H9 (cell line): ENCODE data around the gene STAU1. TPM values are rescaled to one million over a fixed set of nuclear protein-coding genes. Genes with fewer than 3 reads are reported as not detected.
A peak's percentile ranks its signal among the peaks of the same experiment; 100 is the strongest.

Source experiments
- DNase-seq: peaks from one replicate; pipeline ENCODE4 v3.0.0-alpha.2; 2017
- H2AFZ ChIP-seq: one replicate; pipeline ENCODE4 v1.6.1; 2013; ENCODE audit warnings: mild to moderate bottlenecking, low read length, control low read depth, moderate library complexity
- H2AK5ac ChIP-seq: 2 replicates; pipeline ENCODE4 v1.6.1; 2013; ENCODE audit warnings: low read length, control low read depth, mixed read lengths; ENCODE audit not compliant: insufficient read length
- H2BK120ac ChIP-seq: one replicate; pipeline ENCODE4 v1.6.1; 2013; ENCODE audit warnings: low read depth, mild to moderate bottlenecking, low read length, control low read depth, inconsistent platforms; ENCODE audit not compliant: poor library complexity, severe bottlenecking
- H2BK12ac ChIP-seq: 2 replicates; pipeline ENCODE4 v1.6.1; 2013; ENCODE audit warnings: low read length, control low read depth, mixed read lengths, low read depth; ENCODE audit not compliant: insufficient read length
- H2BK15ac ChIP-seq: 2 replicates; pipeline ENCODE4 v1.6.1; 2013; ENCODE audit warnings: low read depth, low read length, control low read depth
- H2BK20ac ChIP-seq: one replicate; pipeline ENCODE4 v1.6.1; 2013; ENCODE audit warnings: low read depth, mild to moderate bottlenecking, low read length, control low read depth, inconsistent platforms; ENCODE audit not compliant: poor library complexity, severe bottlenecking
- H2BK5ac ChIP-seq: 2 replicates; pipeline ENCODE4 v1.6.1; 2013; ENCODE audit warnings: low read length, control low read depth, mixed read lengths; ENCODE audit not compliant: insufficient read length
- H3K14ac ChIP-seq: 2 replicates; pipeline ENCODE4 v1.6.1; 2013; ENCODE audit warnings: low read length, control low read depth; ENCODE audit not compliant: insufficient read depth
- H3K18ac ChIP-seq: 2 replicates; pipeline ENCODE4 v1.6.1; 2013; ENCODE audit warnings: low read depth, mild to moderate bottlenecking, mixed read lengths, low read length, control low read depth; ENCODE audit not compliant: insufficient read length
- H3K23ac ChIP-seq: 2 replicates; pipeline ENCODE4 v1.6.1; 2013; ENCODE audit warnings: low read length, control low read depth, mixed read lengths, low read depth; ENCODE audit not compliant: insufficient read length
- H3K23me2 ChIP-seq: 2 replicates; pipeline ENCODE4 v1.6.1; 2013; ENCODE audit warnings: low read depth, mild to moderate bottlenecking, mixed read lengths, low read length, control low read depth; ENCODE audit not compliant: insufficient read length, poor library complexity, severe bottlenecking
- H3K27ac ChIP-seq: 2 replicates; pipeline ENCODE4 v1.5.1; 2013; ENCODE audit warnings: low read length, control low read depth, mixed read lengths, low read depth; ENCODE audit not compliant: insufficient read length
- H3K27me3 ChIP-seq: 2 replicates; pipeline ENCODE4 v1.6.1; 2013; ENCODE audit warnings: low read length, control low read depth, inconsistent platforms; ENCODE audit not compliant: insufficient read depth
- H3K4ac ChIP-seq: 2 replicates; pipeline ENCODE4 v1.6.1; 2013; ENCODE audit warnings: low read depth, mild to moderate bottlenecking, control low read depth, inconsistent platforms, low read length, moderate library complexity
- H3K4me1 ChIP-seq: 2 replicates; pipeline ENCODE4 v1.6.1; 2013; ENCODE audit warnings: low read length, control low read depth, inconsistent platforms; ENCODE audit not compliant: insufficient read depth
- H3K4me2 ChIP-seq: 2 replicates; pipeline ENCODE4 v1.6.1; 2013; ENCODE audit warnings: low read length, control low read depth, mixed read lengths; ENCODE audit not compliant: insufficient read length, insufficient read depth
- H3K56ac ChIP-seq: 2 replicates; pipeline ENCODE4 v1.6.1; 2013; ENCODE audit warnings: low read depth, mild to moderate bottlenecking, mixed read lengths, low read length, control low read depth; ENCODE audit not compliant: insufficient read length
- H3K79me1 ChIP-seq: 2 replicates; pipeline ENCODE4 v1.6.1; 2013; ENCODE audit warnings: low read depth, mild to moderate bottlenecking, moderate library complexity, low read length, control low read depth, inconsistent platforms; ENCODE audit not compliant: insufficient read depth, poor library complexity, severe bottlenecking
- H3K79me2 ChIP-seq: 2 replicates; pipeline ENCODE4 v1.6.1; 2013; ENCODE audit warnings: low read length, control low read depth, inconsistent platforms; ENCODE audit not compliant: insufficient read depth
- H3K9ac ChIP-seq: 2 replicates; pipeline ENCODE4 v1.6.1; 2013; ENCODE audit warnings: low read length, control low read depth, mixed read lengths; ENCODE audit not compliant: insufficient read length; ENCODE audit errors: extremely low read depth
- H3K9me3 ChIP-seq: one replicate; pipeline ENCODE4 v1.6.1; 2013; ENCODE audit warnings: low read depth, low read length, inconsistent platforms; ENCODE audit not compliant: control insufficient read depth
- H3T11ph ChIP-seq: one replicate; pipeline ENCODE4 v1.6.1; 2013; ENCODE audit warnings: mild to moderate bottlenecking, low read length, control low read depth, inconsistent platforms
- H4K20me1 ChIP-seq: one replicate; pipeline ENCODE4 v1.6.1; 2013; ENCODE audit not compliant: control insufficient read depth, insufficient read length, insufficient read depth
- H4K5ac ChIP-seq: 2 replicates; pipeline ENCODE4 v1.6.1; 2013; ENCODE audit warnings: low read depth, mild to moderate bottlenecking, mixed read lengths, low read length, control low read depth; ENCODE audit not compliant: insufficient read length
- H4K8ac ChIP-seq: replicated peaks from 2 replicates; pipeline ENCODE4 v1.6.1; 2013; ENCODE audit warnings: low read length, control low read depth, mixed read lengths, low read depth; ENCODE audit not compliant: insufficient read length
- H4K91ac ChIP-seq: 2 replicates; pipeline ENCODE4 v1.6.1; 2013; ENCODE audit warnings: low read depth, mild to moderate bottlenecking, moderate library complexity, mixed read lengths, low read length, control low read depth; ENCODE audit not compliant: insufficient read length
- H3K27ac Mint-ChIP-seq, 3 experiments: 2 replicates in 2 of 3; 3 replicates in 1 of 3; pipeline ENCODE4 v1.8.0; 2020 to 2021; ENCODE audit warnings: mixed read lengths in 3 of 3, mild to moderate bottlenecking in 1 of 3, moderate library complexity in 1 of 3
- H3K27me3 Mint-ChIP-seq: 2 replicates; pipeline ENCODE4 v1.8.0; 2021; ENCODE audit warnings: low read depth, mild to moderate bottlenecking, moderate library complexity, mixed read lengths
- H3K36me3 Mint-ChIP-seq, 3 experiments: 2 replicates in 2 of 3; 3 replicates in 1 of 3; pipeline ENCODE4 v1.8.0; 2020 to 2021; ENCODE audit warnings: low read depth in 3 of 3, mixed read lengths in 3 of 3; ENCODE audit not compliant: insufficient read depth in 1 of 3
- H3K4me1 Mint-ChIP-seq, 2 experiments: 2 replicates each; pipeline ENCODE4 v1.8.0; 2020; ENCODE audit warnings: mixed read lengths in 2 of 2
- H3K4me3 Mint-ChIP-seq, 2 experiments: 2 replicates in 1 of 2; 3 replicates in 1 of 2; pipeline ENCODE4 v1.8.0; 2020 to 2021; ENCODE audit warnings: mild to moderate bottlenecking in 2 of 2, mixed read lengths in 2 of 2, moderate library complexity in 1 of 2
- H3K9me3 Mint-ChIP-seq, 2 experiments: 2 replicates in 1 of 2; 3 replicates in 1 of 2; pipeline ENCODE4 v1.8.0; 2020; ENCODE audit warnings: mild to moderate bottlenecking in 2 of 2, mixed read lengths in 2 of 2, moderate library complexity in 1 of 2
- WGBS: extraction: QIAGEN DNeasy Blood & Tissue Kit; methylation state at CpG from one replicate; pipeline ENCODE4 v1.1.7; 2013; ENCODE audit warnings: missing lambda C conversion rate, low lambda C conversion rate, mixed read lengths; ENCODE audit not compliant: insufficient read length; ENCODE audit errors: extremely low coverage; 5-methylcytosine and 5-hydroxymethylcytosine counted together
- total RNA-seq: library from RNA; stranded (reverse); gene quantifications from 2 replicates; pipeline ENCODE4 v1.2.1, GENCODE V29; 2021
- TF ChIP-seq, protein P1 (sequence below): fragments of 200-600 bp; sonication (generic); conservative IDR thresholded peaks from 3 replicates; pipeline ENCODE4 v1.8.0; 2021; ENCODE audit warnings: antibody characterized with exemption, mild to moderate bottlenecking

Gene STAU1
- total RNA-seq, 1 experiment from 2014 or later: 106 TPM

DNA sequence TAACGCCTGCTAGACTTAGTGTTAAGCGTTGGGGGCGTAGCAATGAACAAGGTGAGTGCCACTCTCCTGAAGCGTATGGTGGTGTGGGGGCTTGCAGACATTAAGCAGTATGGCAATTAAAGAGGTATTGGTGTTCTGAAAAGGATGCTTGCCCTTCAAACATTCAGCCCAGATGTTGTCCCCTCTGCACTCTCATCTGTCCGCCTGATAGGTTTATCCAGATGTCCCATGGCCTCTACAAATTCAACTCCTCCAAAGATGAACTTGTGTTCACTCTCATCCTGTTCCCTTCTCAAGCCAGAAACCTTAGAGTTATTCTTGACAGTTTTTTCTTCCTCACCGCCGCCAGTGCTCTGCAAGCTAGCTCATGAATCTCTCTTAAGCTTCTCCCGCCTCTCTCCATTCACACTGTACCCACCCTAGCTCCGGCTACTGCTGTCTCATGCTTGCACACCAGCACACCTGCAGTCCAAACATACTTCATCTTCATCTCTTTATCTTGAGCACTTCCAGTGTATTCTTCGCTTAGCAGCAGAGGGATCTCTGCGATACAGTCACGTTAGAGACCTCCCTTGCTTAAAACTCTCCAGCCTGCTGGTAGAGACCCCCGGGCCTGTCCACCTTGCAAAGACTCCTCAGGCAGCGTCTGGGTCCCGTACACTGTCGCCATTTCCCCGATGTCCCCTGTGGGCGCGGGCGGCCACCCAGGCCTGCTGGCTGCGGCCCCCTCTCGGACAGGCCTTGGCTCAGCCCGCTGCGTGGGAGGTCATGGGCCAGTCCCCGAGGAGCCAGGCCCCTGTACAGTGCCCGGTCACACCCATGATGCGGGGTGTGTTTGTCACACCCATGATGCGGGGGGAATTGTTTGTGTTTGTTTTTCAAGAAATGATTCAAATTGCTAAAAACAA, 32.0 kb upstream of the STAU1 start:
- no peaks in the 10 kb centered on the region for H3K9me3 ChIP-seq
- H3K4ac ChIP-seq: no peak overlapping the region
- no peak overlapping the region for H4K8ac ChIP-seq
- no peaks in the 10 kb centered on the region for H3K79me1 ChIP-seq
- no peak overlapping the region for H2AFZ ChIP-seq
- H3K9ac ChIP-seq: peak overlapping the region; percentile 84
- no peaks in the 10 kb centered on the region for H4K20me1 ChIP-seq
- H2BK5ac ChIP-seq: no peak overlapping the region
- no peaks in the 10 kb centered on the region; the same call in none of the 2 replicates for H3K27me3 Mint-ChIP-seq
- H3K36me3 Mint-ChIP-seq: peaks cover 29 to 42% (median 42%) of the 10 kb centered on the region in 3 experiments; a peak in 6 of 7 replicates
- H3K14ac ChIP-seq: no peak overlapping the region
- no peak overlapping the region for H3K56ac ChIP-seq
- H2BK12ac ChIP-seq: no peak overlapping the region
- H2BK20ac ChIP-seq: no peak overlapping the region
- TF ChIP-seq, protein P1, sequence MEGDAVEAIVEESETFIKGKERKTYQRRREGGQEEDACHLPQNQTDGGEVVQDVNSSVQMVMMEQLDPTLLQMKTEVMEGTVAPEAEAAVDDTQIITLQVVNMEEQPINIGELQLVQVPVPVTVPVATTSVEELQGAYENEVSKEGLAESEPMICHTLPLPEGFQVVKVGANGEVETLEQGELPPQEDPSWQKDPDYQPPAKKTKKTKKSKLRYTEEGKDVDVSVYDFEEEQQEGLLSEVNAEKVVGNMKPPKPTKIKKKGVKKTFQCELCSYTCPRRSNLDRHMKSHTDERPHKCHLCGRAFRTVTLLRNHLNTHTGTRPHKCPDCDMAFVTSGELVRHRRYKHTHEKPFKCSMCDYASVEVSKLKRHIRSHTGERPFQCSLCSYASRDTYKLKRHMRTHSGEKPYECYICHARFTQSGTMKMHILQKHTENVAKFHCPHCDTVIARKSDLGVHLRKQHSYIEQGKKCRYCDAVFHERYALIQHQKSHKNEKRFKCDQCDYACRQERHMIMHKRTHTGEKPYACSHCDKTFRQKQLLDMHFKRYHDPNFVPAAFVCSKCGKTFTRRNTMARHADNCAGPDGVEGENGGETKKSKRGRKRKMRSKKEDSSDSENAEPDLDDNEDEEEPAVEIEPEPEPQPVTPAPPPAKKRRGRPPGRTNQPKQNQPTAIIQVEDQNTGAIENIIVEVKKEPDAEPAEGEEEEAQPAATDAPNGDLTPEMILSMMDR: no peak
- peaks cover 7% of the 10 kb centered on the region; the same call in 1 of the 2 replicates for H3K79me2 ChIP-seq
- no peaks in the 10 kb centered on the region for H3K4me1 ChIP-seq
- no peak overlapping the region for H4K5ac ChIP-seq
- no CpG with 5 or more reads among the region's 28 CpGs for WGBS
- peak overlapping the region; percentile 94 to 97 for H3K4me3 Mint-ChIP-seq
- H2BK120ac ChIP-seq: no peak overlapping the region
- DNase-seq: no peak
- H3K18ac ChIP-seq: no peak overlapping the region
- H4K91ac ChIP-seq: no peak overlapping the region
- no peak overlapping the region for H3K27ac ChIP-seq
- no peak overlapping the region for H2BK15ac ChIP-seq
- peak overlapping the region in 2 of 3 experiments; percentile 70 to 99 for H3K27ac Mint-ChIP-seq
- peaks cover 14 to 17% of the 10 kb centered on the region in 2 experiments for H3K4me1 Mint-ChIP-seq
- no peaks in the 10 kb centered on the region for H3K27me3 ChIP-seq
- no peak overlapping the region for H3T11ph ChIP-seq
- H3K23me2 ChIP-seq: peaks cover 8% of the 10 kb centered on the region
- H3K4me2 ChIP-seq: peak overlapping the region; percentile 94
- H2AK5ac ChIP-seq: no peak overlapping the region
- H3K9me3 Mint-ChIP-seq: no peaks in the 10 kb centered on the region; a peak in 1 of 5 replicates
- no peak overlapping the region for H3K23ac ChIP-seq
